ENCODE results near the gene DYSF. TPM values are rescaled to one million over a fixed set of nuclear protein-coding genes. Genes with fewer than 3 reads are reported as not detected.

DYSF gene
- total RNA-seq, 2 donors from 2014 or later = 1.4 to 3.1 TPM

- WGBS, 2 experiments (ENCODE audit: insufficient coverage in 1 of 2, insufficient read length in 1 of 2) = 92 to 97% methylated on average over 12 to 15 of the region's 15 CpGs
- H3K27ac Mint-ChIP-seq = no peak overlapping the region
- Histone ChIP-seq H3K4me1 (ENCODE audit: control insufficient read depth, insufficient read depth, low read length) (no peaks in the 10 kb centered on the region), H3K27me3 (ENCODE audit: control insufficient read depth, insufficient read depth, low read length, poor library complexity, severe bottlenecking) (no peaks in the 10 kb centered on the region), H3K27ac (ENCODE audit: low read depth, low read length) (no peak overlapping the region), H3K9ac (ENCODE audit: extremely low read depth, low read length, poor library complexity, severe bottlenecking) (no peak overlapping the region), H3K9me3 (ENCODE audit: control insufficient read depth, low read length) (no peaks in the 10 kb centered on the region), H3K36me3 (ENCODE audit: control insufficient read depth, insufficient read depth, low read length) (no peaks in the 10 kb centered on the region), H3K4me3 (ENCODE audit: low read length) (no peak overlapping the region)
- H3K4me3 Mint-ChIP-seq = no peak overlapping the region
- no peak for TF ChIP-seq CTCF (conservative IDR thresholded peaks at IDR 0.05)
- no peaks in the 10 kb centered on the region for H3K9me3 Mint-ChIP-seq
- no peaks in the 10 kb centered on the region for H3K36me3 Mint-ChIP-seq (ENCODE audit: low read depth)
- peaks cover 4% of the 10 kb centered on the region for H3K4me1 Mint-ChIP-seq
- DNase-seq = peak; percentile 22
- H3K27me3 Mint-ChIP-seq (ENCODE audit: insufficient read depth) = no peaks in the 10 kb centered on the region
Measured at GRCh38 chr2:71611781-71612527, 158.6 kb downstream of the DYSF start.

GRCh38 chr2:71612581-71613402 lies 159.4 kb downstream of the DYSF start:
- no peaks in the 10 kb centered on the region for H3K27me3 Mint-ChIP-seq (ENCODE audit: insufficient read depth)
- H3K36me3 Mint-ChIP-seq (ENCODE audit: low read depth) = no peaks in the 10 kb centered on the region
- H3K4me3 ChIP-seq (ENCODE audit: low read length) = no peak overlapping the region
- WGBS, 2 experiments (ENCODE audit: insufficient coverage in 1 of 2, insufficient read length in 1 of 2) = 87 to 94% methylated on average over 4 to 17 of the region's 17 CpGs
- H3K9me3 Mint-ChIP-seq = no peaks in the 10 kb centered on the region
- H3K27ac ChIP-seq (ENCODE audit: low read depth, low read length) = no peak overlapping the region
- no peaks in the 10 kb centered on the region for H3K27me3 ChIP-seq (ENCODE audit: control insufficient read depth, insufficient read depth, low read length, poor library complexity, severe bottlenecking)
- no peak overlapping the region for H3K27ac Mint-ChIP-seq
- TF ChIP-seq CTCF (conservative IDR thresholded peaks at IDR 0.05) = no peak
- no peak overlapping the region for H3K4me3 Mint-ChIP-seq
- no peak overlapping the region for H3K9ac ChIP-seq (ENCODE audit: extremely low read depth, low read length, poor library complexity, severe bottlenecking)
- H3K9me3 ChIP-seq (ENCODE audit: control insufficient read depth, low read length) = no peaks in the 10 kb centered on the region
- H3K4me1 ChIP-seq (ENCODE audit: control insufficient read depth, insufficient read depth, low read length) = no peaks in the 10 kb centered on the region
- H3K4me1 Mint-ChIP-seq = peaks cover 4% of the 10 kb centered on the region
- no peaks in the 10 kb centered on the region for H3K36me3 ChIP-seq (ENCODE audit: control insufficient read depth, insufficient read depth, low read length)
- DNase-seq = peak; percentile 13

- H3K27ac Mint-ChIP-seq = no peak overlapping the region
- no peak for TF ChIP-seq CTCF (conservative IDR thresholded peaks at IDR 0.05)
- Histone ChIP-seq H3K27ac (ENCODE audit: low read depth, low read length) (no peak overlapping the region), H3K27me3 (ENCODE audit: control insufficient read depth, insufficient read depth, low read length, poor library complexity, severe bottlenecking) (no peaks in the 10 kb centered on the region), H3K36me3 (ENCODE audit: control insufficient read depth, insufficient read depth, low read length) (no peaks in the 10 kb centered on the region), H3K4me3 (ENCODE audit: low read length) (no peak overlapping the region), H3K4me1 (ENCODE audit: control insufficient read depth, insufficient read depth, low read length) (no peaks in the 10 kb centered on the region), H3K9ac (ENCODE audit: extremely low read depth, low read length, poor library complexity, severe bottlenecking) (no peak overlapping the region), H3K9me3 (ENCODE audit: control insufficient read depth, low read length) (no peaks in the 10 kb centered on the region)
- peak; percentile 9 for DNase-seq
- no peaks in the 10 kb centered on the region for H3K9me3 Mint-ChIP-seq
- H3K4me3 Mint-ChIP-seq = no peak overlapping the region
- no peaks in the 10 kb centered on the region for H3K36me3 Mint-ChIP-seq (ENCODE audit: low read depth)
- 92 to 95% methylated on average over 2 to 3 of the region's 3 CpGs for WGBS, 2 experiments (ENCODE audit: insufficient coverage in 1 of 2, insufficient read length in 1 of 2)
- H3K4me1 Mint-ChIP-seq = peaks cover 4% of the 10 kb centered on the region
- H3K27me3 Mint-ChIP-seq (ENCODE audit: insufficient read depth) = no peaks in the 10 kb centered on the region
Measured at GRCh38 chr2:71613403-71613952, 160.1 kb downstream of the DYSF start.

Data from endodermal cell (in vitro differentiated cells).